K562 (cell line): ENCODE data around the gene LCMT2. TPM values are rescaled to one million over a fixed set of nuclear protein-coding genes. Genes with fewer than 3 reads are reported as not detected.

ENCODE experiments used
- ATAC-seq: fragments of 200-7000 bp; cut with Tn5 transposase; 3 replicates; pipeline ENCODE4 v1.9.1; 2020; ENCODE audit warnings: moderate library complexity
- BruUV-seq: library from RNA; stranded (reverse); fragments of 400-500 nt; replicated peaks from 2 replicates; lab custom pipeline; 2021; lab: Mats Ljungman, UMichigan
- CTCF ChIA-PET: fragments of 300-600 bp; formaldehyde crosslinking; extraction: SDS; loops from one replicate; lab custom pipeline; 2021; ENCODE audit warnings: low intra/inter-chr PET ratio; lab: Yijun Ruan, JAX
- POLR2A ChIA-PET: fragments of 300-600, 350-650 bp; sonication (Branson Sonifier 250); formaldehyde crosslinking; extraction: SDS; loops from one replicate; lab custom pipeline; 2021; ENCODE audit warnings: antibody characterized with exemption, inconsistent platforms; lab: Yijun Ruan, JAX
- DNase-seq, 4 experiments: peaks; one replicate each; pipeline versions ENCODE4 v3.0.0 to v3.0.0-alpha.2; 2011 to 2018; ENCODE audit warnings: low spot score in 3 of 4, mixed read lengths in 3 of 4; ENCODE audit errors: extremely low read depth in 1 of 4
- FAIRE-seq: peaks from 2 replicates; lab custom pipeline; 2011; peaks lifted over from hg19 to GRCh38; lab: Jason Lieb, UNC
- H2AFZ ChIP-seq: 2 replicates; pipeline ENCODE4 v1.6.0; 2011; ENCODE audit warnings: low read depth, low read length, control low read depth, inconsistent platforms
- H3K27ac ChIP-seq: fragments of 200-600 bp; 3 replicates; pipeline ENCODE4 v1.8.0; 2011; ENCODE audit warnings: low read depth, mild to moderate bottlenecking, control low read depth, inconsistent platforms, low read length, moderate library complexity, mixed read lengths; ENCODE audit errors: extremely low read depth
- H3K27me3 ChIP-seq, 2 experiments: fragments of 300-600 bp in 1 of 2; 2 replicates in 1 of 2; 3 replicates in 1 of 2; pipeline versions ENCODE4 v1.6.0 to v1.8.0; 2011; ENCODE audit warnings: inconsistent platforms in 2 of 2, low read length in 2 of 2, mild to moderate bottlenecking in 1 of 2, mixed read lengths in 1 of 2, moderate library complexity in 1 of 2; ENCODE audit not compliant: control insufficient read depth in 2 of 2, insufficient read depth in 2 of 2
- H3K36me3 ChIP-seq: fragments of 300-600 bp; 3 replicates; pipeline ENCODE4 v1.8.0; 2011; ENCODE audit warnings: mild to moderate bottlenecking, low read length, inconsistent platforms; ENCODE audit not compliant: control insufficient read depth, insufficient read depth
- H3K4me1 ChIP-seq, 2 experiments: fragments of 200-600 bp in 1 of 2; replicated peaks in 1 of 2; 2 replicates in 1 of 2; 3 replicates in 1 of 2; pipeline versions ENCODE4 v1.5.1 to v1.8.0; 2011; ENCODE audit warnings: inconsistent platforms in 2 of 2, low read length in 2 of 2, mild to moderate bottlenecking in 1 of 2, mixed read lengths in 1 of 2, moderate library complexity in 1 of 2; ENCODE audit not compliant: control insufficient read depth in 2 of 2, insufficient read depth in 2 of 2
- H3K4me2 ChIP-seq: 2 replicates; pipeline ENCODE4 v1.6.1; 2011; ENCODE audit warnings: low read length, control low read depth, inconsistent platforms, mixed read lengths; ENCODE audit not compliant: insufficient read depth
- H3K4me3 ChIP-seq: fragments of 200-600 bp; sonication (generic), shearing (Covaris generic); 2 replicates; pipeline ENCODE4 v1.5.1; 2016; ENCODE audit warnings: control low read depth, inconsistent platforms
- H3K79me2 ChIP-seq: fragments of 200-600 bp; 3 replicates; pipeline ENCODE4 v1.8.0; 2011; ENCODE audit warnings: low read length, inconsistent platforms; ENCODE audit not compliant: control insufficient read depth, insufficient read depth
- H3K9ac ChIP-seq, 2 experiments: 2 replicates each; pipeline versions ENCODE4 v1.6.0 to v1.6.1; 2011; ENCODE audit warnings: low read depth in 2 of 2, low read length in 2 of 2, control low read depth in 1 of 2, inconsistent platforms in 1 of 2, mild to moderate bottlenecking in 1 of 2, mixed read lengths in 1 of 2; ENCODE audit not compliant: insufficient read depth in 1 of 2
- H3K9me1 ChIP-seq: one replicate; pipeline ENCODE4 v1.6.0; 2011; ENCODE audit warnings: inconsistent platforms, mild to moderate bottlenecking, low read length, moderate library complexity; ENCODE audit not compliant: control insufficient read depth, insufficient read depth
- H3K9me3 ChIP-seq: replicated peaks from 2 replicates; pipeline ENCODE4 v1.5.1; 2011; ENCODE audit warnings: low read depth, low read length, inconsistent platforms; ENCODE audit not compliant: control insufficient read depth, insufficient read depth
- H4K20me1 ChIP-seq: replicated peaks from 2 replicates; pipeline ENCODE4 v1.6.1; 2011; ENCODE audit warnings: low read length, inconsistent platforms, mixed read lengths; ENCODE audit not compliant: control insufficient read depth, insufficient read depth
- ARHGAP35 ChIP-seq: fragments of 450-650 bp; IDR thresholded peaks from 2 replicates; pipeline ENCODE4 v1.6.1; 2018; ENCODE audit not compliant: partially characterized antibody
- ATF1 ChIP-seq, 2 experiments: fragments of 450-650 bp in 1 of 2; IDR thresholded peaks; 2 replicates each; pipeline ENCODE4 v1.6.1; 2016; ENCODE audit warnings: missing compliant biosample characterization in 1 of 2, missing genetic modification characterization in 1 of 2
- NFIC ChIP-seq: fragments of 450-650 bp; IDR thresholded peaks from 2 replicates; pipeline ENCODE4 v1.6.1; 2017; ENCODE audit warnings: mild to moderate bottlenecking, inconsistent platforms
- SNRNP70 ChIP-seq: fragments of 200-400 bp; formaldehyde crosslinking; optimal IDR thresholded peaks from 2 replicates; pipeline ENCODE3; 2017; ENCODE audit warnings: low read depth, low read length
- WGBS: fragments of 100-300 bp; shearing (Covaris generic); methylation state at CpG from one replicate; pipeline ENCODE4 v1.1.6; 2016; ENCODE audit warnings: low coverage, mixed read lengths; ENCODE audit not compliant: insufficient coverage; ENCODE audit errors: missing lambda C conversion rate; 5-methylcytosine and 5-hydroxymethylcytosine counted together
- in situ Hi-C: fragments of 300-500 bp; cut with MboI; formaldehyde crosslinking; loops from 4 replicates; pipeline ENCODE4 v1.15.0; 2018; ENCODE audit warnings: inconsistent platforms, mixed read lengths
- intact Hi-C: fragments of 100-400 bp; cut with micrococcal nuclease; formaldehyde crosslinking; loops from 2 replicates; pipeline ENCODE4 v1.14.2; 2022
- polyA plus RNA-seq, 8 experiments: library from polyadenylated mRNA; depleted of rRNA in 4 of 8; stranded (reverse) in 5 of 8; unstranded in 3 of 8; fragments of >200 nt; fragmentation: Nextera tagmentation in 2 of 8; fragmentation: Illumina TruSeq in 1 of 8; extraction: Ambion mirVana in 2 of 8; extraction: Trizol in 1 of 8; gene quantifications; 2 replicates each; pipeline versions ENCODE4 v1.2.1 to v1.2.3, GENCODE V29; 2011 to 2014; ENCODE audit warnings: inconsistent platforms in 1 of 8, missing spikeins in 1 of 8
- total RNA-seq, 7 experiments: library from RNA; depleted of rRNA in 6 of 7; stranded (reverse); fragments of >200 nt in 6 of 7; fragmentation: Illumina TruSeq in 2 of 7; extraction: Trizol in 2 of 7; gene quantifications; 2 replicates each; pipeline versions ENCODE4 v1.2.1 to v1.2.3, GENCODE V29; 2011 to 2021; ENCODE audit warnings: low replicate concordance in 1 of 7
- TF ChIP-seq, protein P1 (sequence below): fragments of 250-450 bp; sonication (Bioruptor Pico); IDR thresholded peaks from 2 replicates; pipeline ENCODE4 v1.4.0; 2020

Gene LCMT2
- total and polyA plus RNA-seq, 9 of the 15 experiments (the other 6 are each of a cell fraction or from before 2014, with no cell fraction given) = 2.5 to 22.3 (median 15.2) TPM

DNA sequence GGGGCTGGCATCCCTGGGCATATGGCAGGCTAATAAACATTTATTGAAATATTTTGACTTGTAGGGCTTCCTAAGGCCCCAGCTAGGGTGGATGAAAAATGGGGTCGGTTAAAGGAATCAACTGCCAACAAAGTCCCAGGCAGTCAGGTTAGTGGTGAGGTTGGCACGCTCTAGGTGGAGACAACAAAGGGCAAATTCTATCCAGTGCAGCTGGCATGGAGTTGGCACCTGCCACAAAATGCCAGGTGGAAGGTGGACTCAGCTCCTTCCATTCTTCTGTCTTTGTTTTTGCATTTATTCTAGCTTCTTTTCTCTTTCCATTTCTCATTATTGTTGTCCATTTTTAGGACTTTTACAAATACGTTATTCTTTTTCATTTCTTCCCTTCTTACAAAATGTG lies 31.0 kb downstream of the LCMT2 start:
- ChIA-PET CTCF (no interaction called here), POLR2A (no interaction called here)
- WGBS = 15% methylated on average over 3 of the region's 3 CpGs
- BruUV-seq = no TSS peak
- ATAC-seq = no peak
- Histone ChIP-seq H3K9ac (no peak overlapping the region), H3K27me3 (peaks cover under 1 to 2% of the 10 kb centered on the region in 2 experiments; a peak in 2 of 5 replicates), H3K4me3 (no peak overlapping the region), H2AFZ (no peak overlapping the region), H3K79me2 (no peaks in the 10 kb centered on the region), H4K20me1 (no peaks in the 10 kb centered on the region), H3K9me3 (no peaks in the 10 kb centered on the region), H3K4me1 (no peaks in the 10 kb centered on the region; a peak in 2 of 5 replicates), H3K27ac (no peak overlapping the region), H3K4me2 (no peak overlapping the region), H3K9me1 (no peaks in the 10 kb centered on the region), H3K36me3 (no peaks in the 10 kb centered on the region)
- in situ Hi-C loops = no loop called here
- intact Hi-C loops = no loop called here
- no peak for DNase-seq
- TF ChIP-seq ARHGAP35 = no peak
- no peak for FAIRE-seq

DNA sequence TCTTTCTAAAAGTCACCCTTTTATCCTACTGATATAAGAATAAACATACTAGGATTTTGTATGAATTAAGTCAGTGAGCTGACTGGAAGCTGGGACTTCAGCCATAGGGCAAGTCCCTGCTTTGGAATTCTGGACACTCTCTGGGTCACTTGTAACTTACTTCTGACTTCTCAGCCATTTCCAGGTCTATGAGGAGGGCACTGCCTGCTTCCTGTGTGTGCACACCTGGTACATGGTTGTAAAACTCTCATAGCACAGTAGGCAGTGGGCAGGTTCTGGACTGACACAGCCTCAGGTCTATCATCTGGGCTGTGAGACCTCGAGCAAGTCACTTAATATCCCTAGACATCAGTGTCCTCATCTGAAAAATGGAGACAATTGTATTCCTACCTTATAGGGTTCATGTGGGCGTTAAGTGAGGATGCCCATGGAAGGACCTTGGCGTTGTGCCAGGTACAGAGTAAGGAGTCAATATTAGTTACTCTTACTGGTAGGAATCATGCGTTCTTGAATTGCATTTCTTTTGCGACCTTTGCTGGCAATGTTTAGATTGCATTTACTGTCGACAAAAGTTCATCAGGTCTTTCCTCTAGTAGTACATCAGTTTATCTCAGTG lies 36.2 kb downstream of the LCMT2 start:
- Histone ChIP-seq H3K27me3 (peaks cover 9 to 15% of the 10 kb centered on the region in 2 experiments; a peak in 4 of 5 replicates), H3K79me2 (no peaks in the 10 kb centered on the region), H3K4me1 (peaks cover 0 to 5% of the 10 kb centered on the region in 2 experiments; a peak in 3 of 5 replicates), H2AFZ (no peak overlapping the region), H3K9me1 (no peaks in the 10 kb centered on the region), H3K27ac (no peak overlapping the region), H3K4me2 (0 out of 2 replicates have a peak overlapping the region, but pooled peaks have one; percentile 3), H4K20me1 (no peaks in the 10 kb centered on the region), H3K9ac (no peak overlapping the region), H3K4me3 (no peak overlapping the region), H3K9me3 (no peaks in the 10 kb centered on the region), H3K36me3 (no peaks in the 10 kb centered on the region)
- POLR2A ChIA-PET = no interaction called here
- in situ Hi-C loops (no loop called here), intact Hi-C loops (no loop called here)
- CTCF ChIA-PET = no interaction called here
- 20% methylated on average over 6 of the region's 6 CpGs for WGBS
- no peak for DNase-seq
- no TSS peak for BruUV-seq
- peak; percentile 65 for FAIRE-seq
- ATAC-seq = no peak
- TF ChIP-seq NFIC (peak; percentile 87), SNRNP70 (no peak), ATF1 (CRISPR knock-in tag; IDR thresholded peaks at IDR 0.05) (no peak), ATF1 (tag; IDR thresholded peaks at IDR 0.05) (no peak)
- TF ChIP-seq, protein P1, sequence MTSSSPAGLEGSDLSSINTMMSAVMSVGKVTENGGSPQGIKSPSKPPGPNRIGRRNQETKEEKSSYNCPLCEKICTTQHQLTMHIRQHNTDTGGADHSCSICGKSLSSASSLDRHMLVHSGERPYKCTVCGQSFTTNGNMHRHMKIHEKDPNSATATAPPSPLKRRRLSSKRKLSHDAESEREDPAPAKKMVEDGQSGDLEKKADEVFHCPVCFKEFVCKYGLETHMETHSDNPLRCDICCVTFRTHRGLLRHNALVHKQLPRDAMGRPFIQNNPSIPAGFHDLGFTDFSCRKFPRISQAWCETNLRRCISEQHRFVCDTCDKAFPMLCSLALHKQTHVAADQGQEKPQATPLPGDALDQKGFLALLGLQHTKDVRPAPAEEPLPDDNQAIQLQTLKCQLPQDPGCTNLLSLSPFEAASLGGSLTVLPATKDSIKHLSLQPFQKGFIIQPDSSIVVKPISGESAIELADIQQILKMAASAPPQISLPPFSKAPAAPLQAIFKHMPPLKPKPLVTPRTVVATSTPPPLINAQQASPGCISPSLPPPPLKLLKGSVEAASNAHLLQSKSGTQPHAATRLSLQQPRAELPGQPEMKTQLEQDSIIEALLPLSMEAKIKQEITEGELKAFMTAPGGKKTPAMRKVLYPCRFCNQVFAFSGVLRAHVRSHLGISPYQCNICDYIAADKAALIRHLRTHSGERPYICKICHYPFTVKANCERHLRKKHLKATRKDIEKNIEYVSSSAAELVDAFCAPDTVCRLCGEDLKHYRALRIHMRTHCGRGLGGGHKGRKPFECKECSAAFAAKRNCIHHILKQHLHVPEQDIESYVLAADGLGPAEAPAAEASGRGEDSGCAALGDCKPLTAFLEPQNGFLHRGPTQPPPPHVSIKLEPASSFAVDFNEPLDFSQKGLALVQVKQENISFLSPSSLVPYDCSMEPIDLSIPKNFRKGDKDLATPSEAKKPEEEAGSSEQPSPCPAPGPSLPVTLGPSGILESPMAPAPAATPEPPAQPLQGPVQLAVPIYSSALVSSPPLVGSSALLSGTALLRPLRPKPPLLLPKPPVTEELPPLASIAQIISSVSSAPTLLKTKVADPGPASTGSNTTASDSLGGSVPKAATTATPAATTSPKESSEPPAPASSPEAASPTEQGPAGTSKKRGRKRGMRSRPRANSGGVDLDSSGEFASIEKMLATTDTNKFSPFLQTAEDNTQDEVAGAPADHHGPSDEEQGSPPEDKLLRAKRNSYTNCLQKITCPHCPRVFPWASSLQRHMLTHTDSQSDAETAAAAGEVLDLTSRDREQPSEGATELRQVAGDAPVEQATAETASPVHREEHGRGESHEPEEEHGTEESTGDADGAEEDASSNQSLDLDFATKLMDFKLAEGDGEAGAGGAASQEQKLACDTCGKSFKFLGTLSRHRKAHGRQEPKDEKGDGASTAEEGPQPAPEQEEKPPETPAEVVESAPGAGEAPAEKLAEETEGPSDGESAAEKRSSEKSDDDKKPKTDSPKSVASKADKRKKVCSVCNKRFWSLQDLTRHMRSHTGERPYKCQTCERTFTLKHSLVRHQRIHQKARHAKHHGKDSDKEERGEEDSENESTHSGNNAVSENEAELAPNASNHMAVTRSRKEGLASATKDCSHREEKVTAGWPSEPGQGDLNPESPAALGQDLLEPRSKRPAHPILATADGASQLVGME (CRISPR knock-in tag) = no peak
